G401.6 (cell line): Measurements from ENCODE around the gene C6orf89.

ENCODE experiments used
- FAIRE-seq: peaks from 2 replicates; lab custom pipeline; 2012; peaks lifted over from hg19 to GRCh38; lab: Jason Lieb, UNC

Gene C6orf89

GRCh38 chr6:36969240-36969691 lies 83.5 kb downstream of the C6orf89 start:
- no peak for FAIRE-seq

GRCh38 chr6:36969988-36970891 lies 84.5 kb downstream of the C6orf89 start:
- FAIRE-seq: no peak

- no peak for FAIRE-seq
These were observed 85.4 kb downstream of the C6orf89 start for GRCh38 chr6:36970892-36971842.

- FAIRE-seq: no peak
These were observed 86.3 kb downstream of the C6orf89 start for GRCh38 chr6:36971921-36972673.

DNA sequence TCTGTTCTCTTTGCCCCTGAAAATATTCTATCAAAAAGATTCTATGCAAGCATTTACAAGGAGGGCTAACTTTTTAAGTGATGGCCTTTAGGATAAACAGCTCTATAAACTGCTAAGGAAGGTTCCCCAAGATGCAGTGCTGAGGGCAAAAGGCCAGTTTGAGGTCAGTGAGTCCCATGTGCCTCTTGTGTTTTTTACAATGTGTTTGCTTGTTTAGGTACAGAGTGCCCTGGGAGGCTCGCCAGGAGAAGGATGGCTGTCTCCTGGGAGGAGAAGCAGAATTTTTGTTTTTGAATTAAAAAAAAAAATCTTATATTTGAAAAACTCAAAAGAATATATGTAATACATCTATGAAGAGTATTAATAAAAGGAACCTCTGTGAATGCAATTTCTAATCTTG lies 87.4 kb downstream of the C6orf89 start:
- FAIRE-seq: no peak

DNA sequence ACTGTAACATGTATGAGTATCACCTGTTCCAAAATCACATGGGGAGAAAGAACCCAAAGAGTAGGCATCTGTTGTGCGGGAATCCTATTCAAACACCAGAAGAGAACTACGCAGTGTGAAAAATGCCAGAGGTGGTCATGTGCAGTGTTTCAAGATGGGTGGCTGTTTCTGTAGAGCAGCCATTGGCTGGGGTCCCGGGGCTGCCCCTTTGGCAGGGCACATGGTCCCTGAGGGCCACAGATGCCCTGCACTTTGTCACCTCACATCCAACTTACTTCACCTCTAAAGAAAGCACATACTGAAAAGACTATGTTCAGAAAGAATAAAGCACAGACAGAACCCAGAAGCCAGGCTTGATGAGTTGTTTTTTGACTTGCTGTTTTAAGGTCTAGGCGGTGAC lies 87.9 kb downstream of the C6orf89 start:
- no peak for FAIRE-seq

DNA sequence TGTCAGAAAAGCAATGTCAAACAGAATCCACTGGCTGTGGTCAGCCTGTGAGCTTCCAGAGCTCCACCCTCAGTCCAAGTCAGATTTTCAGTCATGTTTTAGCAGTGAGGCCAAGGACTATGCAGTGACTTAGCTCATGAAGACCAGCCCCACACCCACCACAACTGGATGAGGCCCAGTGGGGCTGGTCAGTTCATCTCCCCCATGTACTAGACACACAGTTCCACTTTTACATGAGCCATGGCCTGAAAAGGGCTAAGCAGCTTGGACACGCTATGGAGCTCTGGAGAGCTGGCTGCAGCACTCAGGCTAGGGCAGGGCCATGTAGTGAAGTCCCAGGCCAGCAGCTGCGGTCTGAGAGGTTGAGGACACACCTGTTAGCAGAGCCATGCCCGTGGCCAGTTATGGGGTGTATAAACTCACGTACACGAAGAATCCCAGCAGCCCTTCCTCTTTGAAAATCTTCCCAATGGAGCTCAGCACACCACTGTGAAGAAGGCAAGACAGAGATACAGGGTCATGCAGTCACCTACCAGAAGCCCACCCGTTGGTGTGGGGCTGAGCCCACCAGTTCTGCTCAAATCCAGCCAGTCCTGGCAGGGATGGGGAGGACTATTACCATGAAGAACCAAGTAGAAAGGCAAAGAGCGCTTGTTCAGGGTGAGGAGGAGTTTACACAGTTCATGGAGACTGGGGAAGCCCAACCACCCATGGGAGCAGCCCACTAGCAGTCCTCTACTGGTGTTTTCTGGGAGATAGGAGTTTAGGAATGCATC lies 89.7 kb downstream of the C6orf89 start:
- no peak for FAIRE-seq

DNA sequence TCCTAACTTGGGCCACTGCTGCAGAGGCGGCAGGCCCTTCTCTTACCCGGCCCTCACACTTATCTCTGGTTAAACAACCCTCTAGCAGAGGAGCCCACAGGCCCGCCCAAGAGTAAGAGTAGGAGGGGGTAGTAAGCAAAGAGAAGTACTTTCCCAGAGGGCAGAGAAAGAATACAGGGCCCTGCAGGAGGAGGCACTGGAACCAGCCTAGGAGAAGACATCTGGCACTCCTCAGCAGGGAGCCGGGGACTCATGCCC lies 90.2 kb downstream of the C6orf89 start:
- FAIRE-seq: no peak

DNA sequence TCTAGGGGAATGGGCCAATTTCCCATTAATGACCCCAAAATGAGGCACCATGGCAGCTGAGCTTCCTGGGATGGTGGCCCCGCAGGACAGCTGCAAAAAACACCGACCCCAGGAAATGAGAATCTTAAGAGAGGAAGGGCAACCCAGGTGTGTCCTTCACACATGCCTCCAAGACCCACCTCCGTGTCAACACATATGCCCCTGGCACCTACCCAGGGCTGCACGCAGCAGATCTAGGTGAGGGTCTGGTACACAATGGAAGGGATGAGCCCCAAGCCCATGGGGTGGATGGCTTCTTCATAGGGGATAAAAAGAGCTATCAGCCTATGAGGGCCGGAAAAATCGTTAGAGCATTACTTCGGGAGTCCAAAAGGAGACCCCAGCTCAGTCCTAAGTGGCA lies 90.8 kb downstream of the C6orf89 start:
- no peak for FAIRE-seq

GRCh38 chr6:36976931-36977330 lies 91.2 kb downstream of the C6orf89 start:
- FAIRE-seq: no peak

DNA sequence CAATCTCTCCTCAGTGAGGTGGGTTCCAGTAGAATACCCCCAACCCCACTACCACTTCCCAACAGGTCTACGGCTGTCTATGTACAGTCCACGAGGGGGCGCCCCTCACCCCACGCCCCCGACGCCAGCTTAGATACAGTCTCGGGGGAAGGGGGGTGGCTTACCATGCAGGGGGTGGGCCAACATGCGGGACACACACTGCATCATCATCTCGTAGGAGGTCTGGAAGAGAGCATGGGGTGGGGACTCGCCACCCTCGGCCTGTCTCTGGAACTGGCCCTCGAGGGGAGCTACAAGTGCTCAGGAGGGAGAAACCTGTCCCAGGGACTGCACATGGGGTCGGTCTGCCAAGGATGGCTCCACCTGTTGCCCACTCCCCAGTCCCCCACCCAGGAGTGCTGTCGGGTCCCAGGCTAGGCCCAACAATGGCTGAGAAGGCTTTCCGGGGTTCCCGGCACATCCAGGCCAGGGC lies 91.8 kb downstream of the C6orf89 start:
- FAIRE-seq: no peak
